Left colon (tissue), 2 donors: ENCODE results near the gene SIK3. TPM values are rescaled to one million over a fixed set of nuclear protein-coding genes. Genes with fewer than 3 reads are reported as not detected.
"Not testable (repeated sequence)": the region's sequence is repeated elsewhere in the genome, so short reads cannot be mapped to it uniquely, and the experiment has no call there.

Experiments used
- ATAC-seq: fragments of 200-7000 bp; cut with Tn5 transposase; one replicate; pipeline ENCODE4 v1.9.1; 2020; ENCODE audit warnings: mild to moderate bottlenecking, moderate library complexity
- DNase-seq, 2 donors: peaks; one replicate each; pipeline ENCODE4 v3.0.0-alpha.2; 2020
- intact Hi-C, 2 donors: fragments of 100-400 bp; cut with DNase I in 1 of 2; cut with micrococcal nuclease in 1 of 2; formaldehyde crosslinking; loops; one replicate each; pipeline versions ENCODE4 v1.11.2 to v1.14.0; 2022; cut with DNase I, micrococcal nuclease
- total RNA-seq, 2 donors: library from RNA; stranded (reverse); fragmentation: NEBNext Ultra II Directional; extraction: Animal tissue kit (Norgen Biotek cat#: 25700); gene quantifications; one replicate each; pipeline ENCODE4 v1.2.1, GENCODE V29; 2021
- donor health status: DM: no; HTN: no; CAD: no.
- donor health status: DM: yes; HTN: yes; CAD: no.

The SIK3 gene
- total RNA-seq, 2 donors from 2014 or later: 35.3 to 39.0 TPM

GRCh38 chr11:116812109-116812508 is 286.1 kb downstream of the SIK3 start:
- no peak for DNase-seq
- ATAC-seq: no peak
- intact Hi-C loops: no loop called here

GRCh38 chr11:116811194-116811593 is 287.0 kb downstream of the SIK3 start:
- DNase-seq: no peak
- intact Hi-C loops: no loop called here
- no peak for ATAC-seq

- intact Hi-C loops: no loop called here
- ATAC-seq: peak; percentile 93
- no peak for DNase-seq
Observed at GRCh38 chr11:116808262-116809175, 289.7 kb downstream of the SIK3 start.

- intact Hi-C loops: no loop called here
- DNase-seq (no peak), ATAC-seq (no peak)
Observed at GRCh38 chr11:116807601-116808261, 290.5 kb downstream of the SIK3 start.

- DNase-seq: no peak
- no peak for ATAC-seq
- intact Hi-C loops: no loop called here
Observed at GRCh38 chr11:116804001-116804400, 294.2 kb downstream of the SIK3 start.

DNA sequence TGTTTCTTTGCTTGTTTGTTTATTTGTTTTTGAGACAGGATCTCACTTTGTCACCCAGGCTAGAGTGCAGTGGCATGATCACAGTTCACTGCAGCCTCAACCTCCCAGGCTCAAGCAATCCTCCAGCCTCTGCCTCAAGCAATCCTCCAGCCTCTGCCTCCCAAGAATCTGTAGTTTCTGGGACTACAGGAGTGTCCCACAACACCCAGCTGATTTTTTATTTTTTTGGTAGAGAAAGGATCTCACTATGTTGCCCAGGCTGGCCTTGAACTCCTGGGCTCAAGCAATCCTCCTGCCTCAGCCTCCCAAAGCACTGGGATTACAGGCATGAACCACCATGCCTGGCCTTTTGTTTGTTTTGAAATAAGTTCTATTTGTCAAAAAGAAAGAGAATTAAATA is 296.6 kb downstream of the SIK3 start:
- intact Hi-C loops, ATAC-seq, DNase-seq: not testable (repeated sequence)

- DNase-seq (no peak), ATAC-seq (no peak)
- intact Hi-C loops: no loop called here
Observed at GRCh38 chr11:116800610-116801009, 297.6 kb downstream of the SIK3 start.

GRCh38 chr11:116798368-116798767 is 299.9 kb downstream of the SIK3 start:
- no peak for ATAC-seq
- no peak for DNase-seq
- intact Hi-C loops: loop anchor here in 1 of 2 donors (10.0 kb wide), 1 partner anchor 306 kb away; no protein-coding TSS in a partner anchor

DNA sequence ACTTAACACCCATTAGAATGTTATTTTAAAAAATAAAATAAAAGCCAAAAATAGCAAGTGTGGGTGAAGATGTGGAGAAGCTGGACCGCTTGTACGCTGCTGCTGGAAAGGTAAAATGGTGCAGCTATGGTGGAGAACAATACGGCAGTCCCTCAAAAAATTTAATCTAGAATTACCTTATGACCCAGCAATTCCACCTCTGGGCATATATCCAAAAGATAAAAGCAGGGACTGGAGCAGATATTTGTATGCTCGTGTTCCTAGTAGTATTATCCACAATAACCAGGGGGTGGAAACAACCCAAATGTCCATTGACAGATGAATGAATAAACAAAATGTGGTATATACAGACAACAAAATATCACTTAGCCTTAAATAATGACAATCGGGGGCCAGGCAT is 300.4 kb downstream of the SIK3 start:
- DNase-seq (no peak), ATAC-seq (no peak)
- intact Hi-C loops: loop anchor here in 1 of 2 donors (10.0 kb wide), 1 partner anchor 307 kb away; no protein-coding TSS in a partner anchor

- DNase-seq (no peak), ATAC-seq (no peak)
- intact Hi-C loops: loop anchor here in 1 of 2 donors (10.0 kb wide), 1 partner anchor 308 kb away; no protein-coding TSS in a partner anchor
Observed at GRCh38 chr11:116796548-116796947, 301.7 kb downstream of the SIK3 start.

GRCh38 chr11:116794851-116795250 is 303.4 kb downstream of the SIK3 start:
- ATAC-seq: no peak
- intact Hi-C loops: loop anchor here (5.0 to 10.0 kb wide), 2 partner anchors 310 to 312 kb away; no protein-coding TSS in a partner anchor
- DNase-seq: no peak

DNA sequence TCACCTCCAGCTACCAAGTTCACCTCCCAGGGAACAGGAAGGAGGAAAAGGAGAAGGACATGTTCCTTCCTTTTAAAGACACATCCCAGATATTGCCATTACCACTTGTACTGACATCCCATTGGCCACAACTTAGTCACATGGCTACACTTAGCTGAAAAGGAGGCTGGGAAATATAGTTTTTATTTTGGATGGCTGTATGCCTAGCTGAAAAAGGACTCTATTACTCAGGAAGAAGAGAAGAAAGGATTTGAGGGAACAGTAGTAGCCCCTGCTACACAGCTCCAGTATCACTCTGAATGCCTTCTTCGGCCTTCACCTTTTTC is 304.5 kb downstream of the SIK3 start:
- ATAC-seq (peak; percentile 53), DNase-seq (no peak)
- intact Hi-C loops: loop anchor here (5.0 to 10.0 kb wide), 2 partner anchors 311 to 314 kb away; no protein-coding TSS in a partner anchor

Other genes starting within 250 kb of the SIK3 start
- gene PAFAH1B2, start 45.9 kb upstream of the SIK3 start, total RNA-seq: 10 to 100 TPM; 74.0 to 75.5 TPM
- 10 to 100 TPM; 70.9 to 79.1 TPM for gene SIDT2, start 80.3 kb upstream of the SIK3 start, total RNA-seq
- gene TAGLN, start 100.9 kb upstream of the SIK3 start, total RNA-seq: 100 to 1,000 TPM in 1 of 2 donors, 10 to 100 TPM in 1; 64.6 to 747 TPM
- 100 to 1,000 TPM; 153 to 232 TPM for gene PCSK7, start 133.6 kb upstream of the SIK3 start, total RNA-seq
- 10 to 100 TPM; 17.4 to 17.8 TPM for gene RNF214, start 134.2 kb upstream of the SIK3 start, total RNA-seq
- gene BACE1-AS, start 192.9 kb upstream of the SIK3 start, total RNA-seq: 1 to 10 TPM; 5.5 to 5.9 TPM
- 10 to 100 TPM in 1 of 2 donors, 1 to 10 TPM in 1; 8.8 to 11.1 TPM for gene BACE1, start 217.8 kb upstream of the SIK3 start, total RNA-seq
- 10 to 100 TPM; 14.2 to 14.9 TPM for gene CEP164, start 229.4 kb upstream of the SIK3 start, total RNA-seq